CD4-positive, alpha-beta T cell treated with Interleukin-21 for 1 hour (primary cell): Measurements from ENCODE around the gene NFKB1.
"Not testable (repeated sequence)": the region's sequence is repeated elsewhere in the genome, so short reads cannot be mapped to it uniquely, and the experiment has no call there.

Source experiments
- DNase-seq: peaks from one replicate; pipeline ENCODE4 v3.0.0-alpha.2; 2020

Gene NFKB1

DNA sequence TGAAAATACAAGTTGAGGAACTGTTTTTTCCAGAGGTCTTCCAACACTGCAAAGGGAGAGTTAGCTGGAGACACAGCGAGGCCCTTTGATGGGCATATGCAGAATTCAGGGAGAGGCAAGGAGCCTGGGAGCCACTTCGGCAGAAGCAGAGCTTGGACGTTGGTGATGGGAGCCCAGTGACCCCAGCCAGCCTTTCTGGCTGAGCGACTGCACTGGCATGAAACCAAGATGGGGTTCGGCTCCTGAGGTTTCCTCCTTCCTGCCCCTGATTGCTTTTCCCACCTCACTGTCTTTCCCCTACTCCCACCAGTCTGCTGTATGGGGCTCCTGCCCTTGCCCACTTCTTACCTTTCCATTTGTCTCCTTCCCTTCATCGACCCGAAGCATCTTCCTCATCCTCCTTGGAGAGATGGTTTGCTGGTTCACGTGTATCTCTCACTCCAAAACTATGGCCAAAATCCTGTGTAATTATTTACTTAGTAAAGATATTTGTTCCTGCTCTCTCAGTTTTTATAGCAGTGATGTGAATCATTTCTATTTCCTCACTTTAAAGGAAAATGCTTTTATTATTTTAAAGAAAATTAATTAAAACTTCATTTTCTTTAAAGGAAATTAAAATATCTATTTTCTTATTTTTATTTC lies 100.5 kb downstream of the NFKB1 start:
- no peak for DNase-seq

DNA sequence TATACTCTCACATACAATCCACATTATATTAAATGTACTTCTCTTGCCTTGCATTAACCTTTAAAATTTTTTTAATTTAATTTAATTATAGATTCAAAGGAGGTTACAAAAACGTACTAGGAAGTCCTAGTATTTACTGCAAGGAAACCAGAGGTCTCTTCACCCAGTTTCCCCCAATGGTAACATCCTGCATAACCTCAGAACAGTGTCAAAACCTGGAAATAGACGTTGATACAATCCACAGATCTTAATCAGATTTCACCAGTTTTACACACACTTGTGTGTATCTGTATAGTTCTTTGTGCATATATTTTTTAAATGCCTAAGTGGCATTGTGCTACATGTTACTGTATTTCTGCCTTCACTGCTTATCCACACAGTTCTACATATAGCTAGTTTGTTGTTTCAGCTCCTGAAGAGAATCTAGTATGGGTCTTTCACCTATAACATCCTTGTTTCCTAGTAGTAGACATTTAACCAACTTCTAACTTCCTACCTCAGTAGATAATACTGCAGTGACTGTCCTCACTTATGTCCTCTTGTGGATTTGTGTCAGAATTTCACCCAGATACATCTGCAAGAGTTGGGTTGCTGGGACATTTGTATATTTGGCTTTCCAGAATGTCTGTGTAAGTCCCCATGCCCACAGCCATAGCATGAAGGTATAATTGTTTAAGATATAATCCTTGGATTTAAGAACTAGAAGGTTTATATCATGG lies 103.2 kb downstream of the NFKB1 start:
- no peak for DNase-seq

DNA sequence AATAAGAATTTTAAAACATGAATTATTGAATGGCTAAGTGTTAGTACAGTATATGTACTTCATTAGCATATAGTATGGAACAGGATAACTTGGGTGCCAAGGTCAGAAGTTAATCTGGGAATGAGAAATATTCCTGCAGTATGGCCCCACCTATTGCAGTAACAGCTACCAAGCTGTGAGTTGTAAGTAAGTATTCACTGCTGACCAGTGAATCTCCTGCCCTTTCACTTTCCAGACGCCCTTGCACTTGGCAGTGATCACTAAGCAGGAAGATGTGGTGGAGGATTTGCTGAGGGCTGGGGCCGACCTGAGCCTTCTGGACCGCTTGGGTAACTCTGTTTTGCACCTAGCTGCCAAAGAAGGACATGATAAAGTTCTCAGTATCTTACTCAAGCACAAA lies 105.1 kb downstream of the NFKB1 start:
- DNase-seq: no peak

DNA sequence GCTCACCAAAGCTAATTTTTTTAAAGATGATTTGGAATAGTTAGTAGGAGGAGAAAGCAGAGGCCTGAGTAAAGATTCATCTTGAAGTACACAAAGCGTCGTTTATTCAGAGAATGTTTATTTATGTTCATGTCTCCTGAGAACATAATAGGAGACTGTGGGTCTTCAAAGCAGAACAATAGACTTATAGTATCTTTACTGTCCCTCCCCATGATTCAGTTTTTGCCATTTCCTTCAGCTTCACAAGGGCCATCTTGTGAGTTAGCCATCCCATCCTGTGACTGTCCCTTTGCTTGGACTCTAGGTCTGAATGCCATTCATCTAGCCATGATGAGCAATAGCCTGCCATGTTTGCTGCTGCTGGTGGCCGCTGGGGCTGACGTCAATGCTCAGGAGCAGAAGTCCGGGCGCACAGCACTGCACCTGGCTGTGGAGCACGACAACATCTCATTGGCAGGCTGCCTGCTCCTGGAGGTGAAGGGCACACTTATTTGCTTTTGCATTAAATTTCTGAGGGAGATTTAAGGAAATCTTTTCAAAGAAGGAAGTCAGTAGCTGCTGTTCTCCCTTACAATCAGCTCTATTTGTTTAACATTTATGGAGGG lies 105.8 kb downstream of the NFKB1 start:
- DNase-seq: no peak

DNA sequence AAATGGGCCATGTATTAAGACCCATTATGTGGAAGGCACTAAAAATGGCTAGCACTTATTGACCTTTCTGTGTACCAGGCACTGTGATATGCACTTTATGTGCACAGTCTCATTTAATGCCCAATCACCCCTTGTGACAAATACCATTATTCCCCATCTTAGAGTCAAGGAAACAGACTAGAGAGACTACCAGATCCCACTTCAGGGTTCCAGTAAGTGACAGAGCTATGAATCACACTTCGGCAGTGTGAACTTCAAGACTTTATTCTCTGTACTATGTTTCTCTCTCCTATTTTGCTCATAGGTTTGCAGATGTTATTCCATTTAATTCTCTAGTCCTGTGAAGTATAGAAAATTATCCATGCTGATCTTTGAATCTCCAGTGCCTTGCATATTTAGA lies 107.0 kb downstream of the NFKB1 start:
- DNase-seq: no peak

DNA sequence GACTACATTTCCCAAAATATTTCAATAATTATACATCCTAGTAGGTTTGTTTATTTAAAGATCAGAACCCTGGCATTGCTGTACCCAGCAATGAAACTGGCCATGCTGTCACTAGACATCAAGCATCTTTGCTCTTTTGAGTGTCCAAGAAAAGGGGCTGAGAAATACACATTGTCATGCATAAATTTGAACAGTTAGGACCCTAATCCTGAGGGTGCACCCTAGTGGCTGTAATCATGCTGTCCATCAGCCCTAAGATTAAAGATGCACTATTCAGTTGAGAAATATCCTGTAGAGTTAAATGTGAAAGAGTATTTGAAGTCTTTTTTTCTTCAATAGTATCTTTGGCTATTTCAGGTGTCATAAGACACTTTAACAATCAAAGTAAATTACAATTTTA lies 108.8 kb downstream of the NFKB1 start:
- DNase-seq: no peak

DNA sequence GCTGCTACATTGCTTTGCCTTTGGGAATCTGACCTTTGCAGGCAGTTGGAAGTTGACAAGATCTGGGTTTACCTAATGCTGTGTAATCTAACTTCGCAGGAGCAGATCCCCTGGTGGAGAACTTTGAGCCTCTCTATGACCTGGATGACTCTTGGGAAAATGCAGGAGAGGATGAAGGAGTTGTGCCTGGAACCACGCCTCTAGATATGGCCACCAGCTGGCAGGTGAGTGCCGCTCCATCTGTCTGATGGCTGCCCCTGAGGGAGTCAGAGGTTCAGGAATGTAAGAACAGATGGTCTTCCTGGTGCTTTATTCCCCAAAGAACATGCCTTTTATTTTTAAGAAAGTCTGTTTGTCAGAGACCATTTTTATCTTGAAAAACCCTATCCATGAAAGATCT lies 109.3 kb downstream of the NFKB1 start:
- no peak for DNase-seq

DNA sequence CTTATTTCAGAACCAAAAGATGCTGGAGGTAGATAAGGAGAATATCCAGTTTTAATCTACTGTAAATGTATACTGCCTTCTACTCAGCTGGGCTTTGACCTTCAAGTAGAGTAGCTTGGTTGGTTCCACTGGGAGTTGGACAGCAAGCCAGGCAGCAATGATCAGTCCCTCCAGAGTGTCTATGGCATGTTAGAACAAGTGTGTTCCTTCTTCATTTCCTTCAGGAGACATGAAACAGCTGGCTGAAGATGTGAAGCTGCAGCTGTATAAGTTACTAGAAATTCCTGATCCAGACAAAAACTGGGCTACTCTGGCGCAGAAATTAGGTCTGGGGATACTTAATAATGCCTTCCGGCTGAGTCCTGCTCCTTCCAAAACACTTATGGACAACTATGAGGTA lies 111.1 kb downstream of the NFKB1 start:
- DNase-seq: no peak

DNA sequence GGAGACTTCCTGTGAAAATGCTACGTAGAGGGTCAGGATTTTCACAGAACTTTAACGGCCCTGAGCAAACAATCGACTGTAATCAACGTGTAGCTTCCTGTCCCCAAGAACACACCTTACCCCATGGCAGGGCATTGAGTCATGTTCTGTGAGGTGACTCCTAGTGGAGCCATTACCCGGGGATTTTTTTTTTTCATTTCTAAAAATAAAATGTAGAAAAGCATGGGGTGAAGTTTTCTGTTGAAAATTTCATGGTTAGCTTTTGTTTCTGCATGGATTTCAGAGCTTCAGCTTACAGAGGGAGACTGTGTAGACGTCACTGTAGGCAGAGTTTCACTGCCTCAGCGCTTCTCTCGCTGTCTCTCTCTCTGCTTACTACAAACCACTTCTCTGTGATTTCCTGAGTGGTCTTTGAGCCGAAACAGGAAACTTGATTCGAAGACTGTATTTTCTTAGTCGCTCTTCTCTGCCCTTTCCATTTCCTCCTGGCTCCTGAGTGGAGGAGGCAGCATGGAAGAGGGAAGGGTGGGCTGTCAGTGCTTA lies 111.7 kb downstream of the NFKB1 start:
- DNase-seq: peak; percentile 74

DNA sequence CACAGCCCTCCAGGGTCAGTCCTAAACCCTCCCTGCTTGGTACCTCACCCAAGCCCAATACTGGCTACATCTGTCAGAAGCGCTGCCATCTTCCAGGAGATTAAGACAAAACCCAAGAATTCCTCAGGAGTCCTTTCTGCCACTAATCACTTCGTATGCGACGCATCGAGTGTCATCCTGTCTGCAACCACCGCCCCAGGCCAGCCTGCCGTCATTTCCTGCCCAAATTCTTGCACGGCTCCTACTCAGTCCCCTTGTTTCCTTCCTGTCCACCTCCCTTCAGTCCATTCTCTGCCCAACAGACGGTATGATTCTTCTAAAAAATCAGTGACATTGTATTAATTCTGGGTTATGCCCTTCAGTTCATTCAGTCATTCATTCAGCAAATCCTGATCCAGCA lies 113.6 kb downstream of the NFKB1 start:
- peak; percentile 64 for DNase-seq

DNA sequence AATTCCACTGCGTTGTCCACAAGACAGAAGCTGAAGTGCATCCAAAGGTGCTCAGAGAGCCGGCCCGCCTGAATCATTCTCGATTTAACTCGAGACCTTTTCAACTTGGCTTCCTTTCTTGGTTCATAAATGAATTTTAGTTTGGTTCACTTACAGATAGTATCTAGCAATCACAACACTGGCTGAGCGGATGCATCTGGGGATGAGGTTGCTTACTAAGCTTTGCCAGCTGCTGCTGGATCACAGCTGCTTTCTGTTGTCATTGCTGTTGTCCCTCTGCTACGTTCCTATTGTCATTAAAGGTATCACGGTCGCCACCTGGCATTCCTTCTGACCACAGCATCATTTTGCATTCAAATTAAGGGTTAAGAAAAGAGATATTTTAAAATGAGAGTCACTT lies 115.5 kb downstream of the NFKB1 start:
- DNase-seq: no peak

DNA sequence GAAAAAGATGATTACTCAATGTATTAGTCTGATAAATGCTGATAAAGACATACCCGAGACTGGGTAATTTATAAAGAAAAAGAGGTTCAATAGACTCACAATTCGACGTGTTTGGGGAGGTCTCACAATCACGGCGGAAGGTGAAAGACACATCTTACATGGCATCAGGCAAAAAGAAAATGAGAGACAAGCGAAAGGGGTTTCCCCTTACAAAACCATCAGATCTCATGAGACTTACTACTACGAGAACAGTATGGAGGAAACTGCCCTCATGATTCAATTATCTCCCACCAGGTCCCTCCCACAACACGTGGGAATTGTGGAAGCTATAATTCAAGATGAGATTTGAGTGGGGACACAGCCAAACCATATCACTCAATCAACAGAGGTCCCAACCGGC lies 117.9 kb downstream of the NFKB1 start:
- not testable (repeated sequence) for DNase-seq

DNA sequence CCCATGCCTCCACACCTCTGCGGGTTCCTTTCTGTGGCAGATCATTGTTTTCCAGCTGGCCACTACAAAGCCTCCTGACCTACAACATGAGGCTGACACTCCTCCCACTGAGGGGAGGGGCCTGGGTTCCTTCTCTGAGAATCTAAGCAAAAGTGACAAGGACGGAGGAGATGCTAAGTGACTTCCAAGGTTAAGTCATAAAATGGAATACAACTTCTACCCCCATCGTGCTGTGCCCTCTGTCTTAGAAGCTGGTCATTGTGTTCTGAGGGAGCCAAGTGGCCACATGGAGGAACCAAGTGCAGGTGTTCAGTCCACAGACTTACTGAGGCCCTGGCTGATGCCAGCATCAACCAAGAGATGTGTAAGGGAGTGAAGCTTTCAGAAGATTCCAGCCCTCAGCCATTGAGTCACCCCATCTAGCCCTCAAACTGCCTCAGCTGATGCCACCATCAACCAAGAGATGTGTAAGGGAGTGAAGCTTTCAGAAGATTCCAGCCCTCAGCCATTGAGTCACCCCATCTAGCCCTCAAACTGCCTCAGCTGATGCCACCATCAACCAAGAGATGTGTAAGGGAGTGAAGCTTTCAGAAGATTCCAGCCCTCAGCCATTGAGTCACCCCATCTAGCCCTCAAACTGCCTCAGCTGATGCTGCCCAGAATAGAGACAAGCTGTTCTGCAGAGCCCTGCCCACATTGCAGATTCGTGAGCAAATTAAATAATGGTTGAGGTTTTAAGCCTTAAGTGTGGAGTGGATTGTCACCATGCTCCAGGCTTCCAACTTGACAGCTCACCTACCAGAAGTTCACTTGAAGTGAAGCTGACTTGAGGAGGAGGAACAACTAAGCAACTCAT lies 118.8 kb downstream of the NFKB1 start:
- not testable (repeated sequence) for DNase-seq

DNA sequence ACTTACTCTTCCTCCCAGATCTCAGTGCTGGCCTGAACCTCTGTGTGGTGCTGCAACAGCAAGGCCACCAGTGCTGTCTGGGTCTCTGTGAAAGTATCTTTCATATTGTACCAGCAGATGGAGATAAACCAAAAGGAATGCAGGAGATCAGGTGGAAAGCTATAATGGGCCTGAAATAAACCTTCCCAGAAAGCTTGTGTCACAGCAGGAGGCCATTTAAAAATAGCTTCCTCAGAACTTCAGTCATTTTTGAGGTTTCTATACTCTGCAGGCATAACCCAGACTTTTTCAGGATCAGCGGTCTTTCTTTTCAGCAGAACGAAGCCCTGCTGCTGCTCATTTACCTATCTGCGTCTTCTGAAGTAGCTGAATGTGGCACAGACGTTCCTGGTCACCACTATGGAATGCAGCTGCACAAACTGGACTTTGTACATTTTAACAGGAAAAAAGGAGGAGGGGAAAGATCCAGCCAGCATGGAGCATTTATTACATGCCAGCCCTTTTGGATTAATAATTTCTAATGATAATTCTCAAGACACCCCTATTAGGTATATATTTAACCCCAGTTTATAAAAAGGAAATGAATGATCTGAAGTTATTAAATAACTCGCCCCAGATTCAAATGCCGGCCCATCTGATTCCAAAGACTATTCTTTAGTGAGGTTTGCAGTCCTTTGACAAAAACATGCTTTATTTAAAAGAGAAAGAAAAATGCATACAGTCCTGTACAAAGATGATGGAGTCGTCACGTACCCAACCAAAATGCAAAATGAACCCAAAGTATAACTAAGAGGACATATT lies 119.7 kb downstream of the NFKB1 start:
- DNase-seq: peak; percentile 45

DNA sequence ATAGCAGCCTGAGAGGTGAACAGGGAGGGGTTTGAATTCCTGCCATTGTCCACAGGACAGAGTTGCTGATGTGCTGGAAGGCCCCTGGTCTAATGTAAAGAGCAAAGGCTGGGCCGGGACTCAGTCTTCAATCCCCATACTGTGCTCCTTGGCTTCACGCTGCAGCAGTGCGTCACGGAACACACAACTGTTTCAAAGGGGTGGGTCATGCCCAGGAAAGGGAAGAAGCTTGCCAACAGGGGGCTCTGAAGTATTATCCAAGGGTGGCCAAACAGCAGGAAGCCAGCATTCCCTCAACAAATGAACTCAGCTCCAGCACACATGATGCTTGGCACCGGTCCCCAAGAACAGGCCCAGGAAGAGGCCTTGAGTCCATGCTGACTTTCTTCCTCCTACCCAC lies 122.5 kb downstream of the NFKB1 start:
- no peak for DNase-seq

DNA sequence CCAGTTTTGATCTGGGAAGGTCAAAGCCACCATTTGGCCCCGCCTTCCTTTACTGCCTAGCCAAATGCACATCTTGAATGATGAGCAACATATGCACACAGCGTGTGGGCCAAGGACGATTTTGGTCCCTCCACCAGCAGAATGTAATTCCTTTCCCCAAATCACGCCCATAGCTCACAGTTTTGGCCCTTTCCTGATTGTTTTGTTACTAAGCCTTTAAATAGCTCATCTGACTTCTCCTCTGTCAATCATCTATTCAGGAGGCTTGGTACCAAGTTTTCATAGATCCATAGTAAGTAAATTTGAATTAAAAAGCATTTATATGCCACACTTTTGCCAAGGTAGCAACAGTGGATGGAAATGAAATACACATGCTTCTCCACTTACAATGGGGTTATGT lies 123.3 kb downstream of the NFKB1 start:
- DNase-seq: no peak

DNA sequence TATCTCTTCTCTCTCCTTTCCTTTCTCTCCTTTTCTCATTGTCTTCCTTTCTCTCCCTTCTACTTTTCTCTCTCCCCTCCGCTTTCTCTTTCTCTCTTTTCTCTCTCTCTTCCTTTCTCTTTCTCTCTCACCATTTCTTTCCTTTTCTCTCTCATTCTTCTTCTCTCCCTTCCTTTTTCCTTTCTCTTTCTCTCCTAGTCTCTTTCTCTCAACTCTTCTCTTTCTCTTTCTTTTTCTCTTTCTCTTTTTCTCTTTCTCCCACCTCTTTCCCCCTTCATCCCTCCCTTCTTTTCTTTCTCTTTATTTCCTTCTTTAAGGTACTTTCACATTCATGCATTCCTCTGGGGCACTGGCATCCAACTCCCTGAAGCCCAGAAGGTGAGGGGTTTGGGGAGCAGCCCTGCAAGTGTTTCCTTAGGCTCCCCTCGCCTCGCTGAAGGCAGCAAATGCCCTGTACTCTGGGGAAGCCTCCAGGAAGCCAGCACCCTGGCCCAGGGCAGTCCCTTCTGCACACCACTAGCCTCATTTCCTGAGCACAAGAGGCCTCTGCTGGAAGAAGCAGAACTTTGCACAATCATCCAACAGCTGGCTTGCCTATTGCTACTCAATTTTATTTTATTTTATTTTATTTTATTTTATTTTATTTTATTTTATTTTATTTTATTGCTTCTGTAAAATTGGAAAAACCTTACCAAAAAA lies 124.2 kb downstream of the NFKB1 start:
- DNase-seq: peak; percentile 85

DNA sequence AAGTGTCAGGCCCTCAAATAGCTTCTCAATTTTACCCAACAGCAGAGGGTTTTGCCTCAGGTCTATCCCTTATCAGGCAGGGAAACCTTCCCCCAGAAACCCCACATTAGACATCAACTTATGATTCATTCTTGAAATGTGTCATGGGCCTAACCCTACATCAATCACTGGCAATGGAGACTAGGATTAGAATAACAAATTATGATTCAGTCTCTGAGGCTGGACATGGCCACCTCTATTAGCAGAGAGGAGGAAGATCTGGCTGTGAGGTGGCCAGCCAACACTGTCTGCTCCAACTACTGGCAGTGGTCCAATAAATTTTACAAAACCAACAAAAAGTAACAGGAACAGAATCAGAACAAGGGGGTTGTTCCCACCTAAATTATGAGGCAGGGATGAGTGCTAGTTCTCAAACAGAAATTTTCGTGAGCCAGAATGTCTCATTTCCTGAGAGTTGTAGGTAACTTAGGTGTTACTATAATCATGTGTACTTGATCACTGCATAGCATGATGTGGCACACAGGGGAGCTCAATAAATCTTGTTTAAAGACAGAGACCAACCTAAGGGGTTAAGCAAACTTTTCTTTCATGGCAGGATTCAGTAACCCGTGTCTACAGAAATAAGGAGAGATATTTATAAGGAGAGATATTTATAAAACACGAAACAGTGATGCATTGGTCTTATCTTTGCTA lies 126.8 kb downstream of the NFKB1 start:
- no peak for DNase-seq

DNA sequence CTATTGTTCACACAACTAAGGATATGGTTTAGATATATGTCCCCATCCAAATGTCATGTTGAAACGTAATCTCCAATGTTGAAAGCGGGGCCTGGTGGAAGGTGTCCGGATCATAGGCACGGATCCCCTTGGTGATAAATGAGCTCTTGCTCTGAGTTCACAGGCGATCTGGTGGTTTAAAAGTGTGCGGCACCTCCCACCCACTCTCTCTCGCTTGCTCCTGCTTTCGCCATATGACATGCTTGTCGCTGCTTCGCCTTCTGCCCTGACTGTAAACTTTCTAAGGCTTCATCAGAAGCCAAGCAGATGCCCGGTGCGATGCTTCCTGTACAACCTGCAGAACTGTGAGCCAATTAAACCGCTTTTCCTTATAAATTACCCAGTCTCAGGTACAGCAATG lies 128.5 kb downstream of the NFKB1 start:
- DNase-seq: no peak

DNA sequence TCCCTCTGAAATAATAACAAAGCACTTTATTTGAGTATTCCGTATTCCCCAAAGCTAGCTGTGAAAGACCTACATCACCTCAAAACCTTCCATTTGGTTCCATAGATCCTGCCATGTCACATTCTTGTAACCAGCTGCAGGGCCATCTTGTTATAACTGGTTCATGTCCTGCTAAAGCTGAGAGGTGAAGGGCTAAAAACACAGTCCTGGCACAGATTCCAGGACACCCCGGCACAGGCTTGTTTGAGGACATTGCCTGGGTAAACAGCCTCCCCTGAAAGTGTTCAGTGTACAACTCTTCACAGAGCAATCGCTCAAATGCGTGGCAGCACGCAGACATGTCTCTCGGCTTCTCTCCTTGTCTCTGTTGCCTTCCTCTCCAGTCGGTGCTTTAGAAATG lies 130.5 kb downstream of the NFKB1 start:
- no peak for DNase-seq
